K562 (cell line): ENCODE data around the gene SYNJ2. TPM values are rescaled to one million over a fixed set of nuclear protein-coding genes. Genes with fewer than 3 reads are reported as not detected.

Experiments
- ARID1B ChIP-seq: fragments of 450-650 bp; IDR thresholded peaks from 2 replicates; pipeline ENCODE4 v1.6.1; 2016; ENCODE audit warnings: antibody characterized with exemption, mild to moderate bottlenecking, inconsistent platforms
- ATF3 ChIP-seq, 2 experiments: fragments of 450-650 bp in 1 of 2; sonication (generic) in 1 of 2; formaldehyde crosslinking in 1 of 2; IDR thresholded peaks in 1 of 2; conservative IDR thresholded peaks in 1 of 2; 2 replicates each; pipeline versions ENCODE4 v1.6.1 to v1.8.1; 2016 to 2023; ENCODE audit warnings: mild to moderate bottlenecking in 2 of 2, moderate library complexity in 2 of 2, inconsistent platforms in 1 of 2, missing genetic modification reagents in 1 of 2
- CREB5 ChIP-seq: fragments of 250-450 bp; sonication (Bioruptor Pico); IDR thresholded peaks from 2 replicates; pipeline ENCODE4 v1.5.0; 2020; ENCODE audit warnings: mild to moderate bottlenecking
- NRF1 ChIP-seq, 2 experiments: fragments of 450-650 bp; IDR thresholded peaks in 1 of 2; conservative IDR thresholded peaks in 1 of 2; 2 replicates each; pipeline ENCODE4 v1.6.1; 2014; ENCODE audit warnings: mild to moderate bottlenecking in 2 of 2
- RBBP5 ChIP-seq: fragments of 200-600 bp; sonication (generic); IDR thresholded peaks from 2 replicates; pipeline ENCODE4 v1.6.1; 2012; ENCODE audit warnings: borderline replicate concordance, mild to moderate bottlenecking, low read length, control low read depth, inconsistent platforms; ENCODE audit not compliant: insufficient read depth, poor library complexity, severe bottlenecking
- SP1 ChIP-seq: sonication (generic); formaldehyde crosslinking; IDR thresholded peaks from 2 replicates; pipeline ENCODE4 v1.8.1; 2022; ENCODE audit warnings: mild to moderate bottlenecking, missing genetic modification reagents
- ZC3H4 ChIP-seq: sonication (generic); formaldehyde crosslinking; IDR thresholded peaks from 2 replicates; pipeline ENCODE4 v1.9.0; 2021; ENCODE audit warnings: missing genetic modification reagents, borderline replicate concordance
- ZNF551 ChIP-seq: fragments of 250-450 bp; sonication (Bioruptor Pico); IDR thresholded peaks from 2 replicates; pipeline ENCODE4 v1.5.0; 2021; ENCODE audit warnings: mild to moderate bottlenecking, moderate library complexity
- polyA plus RNA-seq, 8 experiments: library from polyadenylated mRNA; depleted of rRNA in 4 of 8; stranded (reverse) in 5 of 8; unstranded in 3 of 8; fragments of >200 nt; fragmentation: Nextera tagmentation in 2 of 8; fragmentation: Illumina TruSeq in 1 of 8; extraction: Ambion mirVana in 2 of 8; extraction: Trizol in 1 of 8; gene quantifications; 2 replicates each; pipeline versions ENCODE4 v1.2.1 to v1.2.3, GENCODE V29; 2011 to 2014; ENCODE audit warnings: inconsistent platforms in 1 of 8, missing spikeins in 1 of 8
- total RNA-seq, 7 experiments: library from RNA; depleted of rRNA in 6 of 7; stranded (reverse); fragments of >200 nt in 6 of 7; fragmentation: Illumina TruSeq in 2 of 7; extraction: Trizol in 2 of 7; gene quantifications; 2 replicates each; pipeline versions ENCODE4 v1.2.1 to v1.2.3, GENCODE V29; 2011 to 2021; ENCODE audit warnings: low replicate concordance in 1 of 7
- TF ChIP-seq, protein P1 (sequence below): fragments of 450-650 bp; IDR thresholded peaks from 2 replicates; pipeline ENCODE4 v1.6.1; 2016; ENCODE audit warnings: low read depth
- TF ChIP-seq, protein P2 (sequence below), 2 experiments: fragments of 450-650 bp in 1 of 2; IDR thresholded peaks; 2 replicates each; pipeline ENCODE4 v1.6.1; 2011 to 2017; ENCODE audit warnings: low read depth in 2 of 2, antibody characterized with exemption in 1 of 2, borderline replicate concordance in 1 of 2, low read length in 1 of 2, mild to moderate bottlenecking in 1 of 2, mixed read lengths in 1 of 2; ENCODE audit not compliant: control insufficient read depth in 1 of 2
- TF ChIP-seq, protein P3 (sequence below), 2 experiments: fragments of 250-450 bp in 1 of 2; fragments of 450-650 bp in 1 of 2; sonication (Bioruptor Pico) in 1 of 2; IDR thresholded peaks; 2 replicates each; pipeline versions ENCODE4 v1.6.1 to v1.8.0; 2016 to 2021; ENCODE audit warnings: mild to moderate bottlenecking in 2 of 2, moderate library complexity in 2 of 2, missing compliant biosample characterization in 1 of 2, missing genetic modification characterization in 1 of 2

Gene SYNJ2
- total and polyA plus RNA-seq, 9 of the 15 experiments (the other 6 are each of a cell fraction or from before 2014, with no cell fraction given): 3.0 to 27.7 (median 17.8) TPM

DNA sequence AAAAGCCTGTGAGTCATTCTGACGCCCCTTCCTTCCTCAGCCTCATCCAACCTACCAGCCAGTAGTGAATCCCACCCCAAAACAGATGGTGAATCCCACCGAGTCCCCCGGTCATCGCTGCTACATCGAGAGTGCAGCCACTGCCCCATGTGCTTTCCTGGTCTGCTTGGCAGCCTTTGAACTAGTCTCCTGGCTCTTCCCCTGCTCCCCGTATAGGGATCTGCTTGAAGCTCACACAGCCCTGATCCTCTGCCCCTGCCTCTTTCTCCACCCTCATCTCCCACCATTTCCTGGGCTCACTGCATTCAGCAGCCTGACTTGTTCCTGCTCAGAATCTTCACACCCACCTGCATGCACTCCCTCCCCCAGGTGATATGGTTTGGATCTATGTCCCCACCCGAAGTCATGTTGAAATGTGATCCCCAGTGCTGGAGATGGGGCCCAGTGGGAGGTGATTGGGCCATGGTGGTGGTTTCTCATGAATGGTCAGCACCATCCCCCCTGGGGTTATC lies 14.6 kb downstream of the SYNJ2 start (continued):
- TF ChIP-seq, protein P1, sequence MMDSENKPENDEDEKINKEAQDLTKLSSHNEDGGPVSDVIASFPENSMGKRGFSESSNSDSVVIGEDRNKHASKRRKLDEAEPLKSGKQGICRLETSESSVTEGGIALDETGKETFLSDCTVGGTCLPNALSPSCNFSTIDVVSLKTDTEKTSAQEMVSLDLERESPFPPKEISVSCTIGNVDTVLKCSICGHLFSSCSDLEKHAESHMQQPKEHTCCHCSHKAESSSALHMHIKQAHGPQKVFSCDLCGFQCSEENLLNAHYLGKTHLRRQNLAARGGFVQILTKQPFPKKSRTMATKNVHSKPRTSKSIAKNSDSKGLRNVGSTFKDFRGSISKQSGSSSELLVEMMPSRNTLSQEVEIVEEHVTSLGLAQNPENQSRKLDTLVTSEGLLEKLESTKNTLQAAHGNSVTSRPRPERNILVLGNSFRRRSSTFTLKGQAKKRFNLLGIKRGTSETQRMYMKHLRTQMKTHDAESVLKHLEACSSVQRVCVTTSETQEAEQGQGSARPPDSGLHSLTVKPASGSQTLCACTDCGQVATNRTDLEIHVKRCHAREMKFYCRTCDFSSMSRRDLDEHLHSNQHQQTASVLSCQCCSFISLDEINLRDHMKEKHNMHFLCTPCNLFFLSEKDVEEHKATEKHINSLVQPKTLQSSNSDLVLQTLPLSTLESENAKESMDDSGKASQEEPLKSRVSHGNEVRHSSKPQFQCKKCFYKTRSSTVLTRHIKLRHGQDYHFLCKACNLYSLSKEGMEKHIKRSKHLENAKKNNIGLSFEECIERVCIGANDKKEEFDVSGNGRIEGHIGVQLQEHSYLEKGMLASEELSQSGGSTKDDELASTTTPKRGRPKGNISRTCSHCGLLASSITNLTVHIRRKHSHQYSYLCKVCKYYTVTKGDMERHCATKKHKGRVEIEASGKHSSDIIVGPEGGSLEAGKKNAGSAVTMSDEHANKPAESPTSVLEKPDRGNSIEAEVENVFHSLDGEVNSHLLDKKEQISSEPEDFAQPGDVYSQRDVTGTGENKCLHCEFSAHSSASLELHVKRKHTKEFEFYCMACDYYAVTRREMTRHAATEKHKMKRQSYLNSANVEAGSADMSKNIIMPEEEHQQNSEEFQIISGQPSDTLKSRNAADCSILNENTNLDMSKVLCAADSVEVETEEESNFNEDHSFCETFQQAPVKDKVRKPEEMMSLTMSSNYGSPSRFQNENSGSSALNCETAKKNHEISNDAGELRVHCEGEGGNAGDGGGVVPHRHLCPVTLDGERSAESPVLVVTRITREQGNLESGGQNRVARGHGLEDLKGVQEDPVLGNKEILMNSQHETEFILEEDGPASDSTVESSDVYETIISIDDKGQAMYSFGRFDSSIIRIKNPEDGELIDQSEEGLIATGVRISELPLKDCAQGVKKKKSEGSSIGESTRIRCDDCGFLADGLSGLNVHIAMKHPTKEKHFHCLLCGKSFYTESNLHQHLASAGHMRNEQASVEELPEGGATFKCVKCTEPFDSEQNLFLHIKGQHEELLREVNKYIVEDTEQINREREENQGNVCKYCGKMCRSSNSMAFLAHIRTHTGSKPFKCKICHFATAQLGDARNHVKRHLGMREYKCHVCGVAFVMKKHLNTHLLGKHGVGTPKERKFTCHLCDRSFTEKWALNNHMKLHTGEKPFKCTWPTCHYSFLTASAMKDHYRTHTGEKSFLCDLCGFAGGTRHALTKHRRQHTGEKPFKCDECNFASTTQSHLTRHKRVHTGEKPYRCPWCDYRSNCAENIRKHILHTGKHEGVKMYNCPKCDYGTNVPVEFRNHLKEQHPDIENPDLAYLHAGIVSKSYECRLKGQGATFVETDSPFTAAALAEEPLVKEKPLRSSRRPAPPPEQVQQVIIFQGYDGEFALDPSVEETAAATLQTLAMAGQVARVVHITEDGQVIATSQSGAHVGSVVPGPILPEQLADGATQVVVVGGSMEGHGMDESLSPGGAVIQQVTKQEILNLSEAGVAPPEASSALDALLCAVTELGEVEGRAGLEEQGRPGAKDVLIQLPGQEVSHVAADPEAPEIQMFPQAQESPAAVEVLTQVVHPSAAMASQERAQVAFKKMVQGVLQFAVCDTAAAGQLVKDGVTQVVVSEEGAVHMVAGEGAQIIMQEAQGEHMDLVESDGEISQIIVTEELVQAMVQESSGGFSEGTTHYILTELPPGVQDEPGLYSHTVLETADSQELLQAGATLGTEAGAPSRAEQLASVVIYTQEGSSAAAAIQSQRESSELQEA: no peak
- TF ChIP-seq, protein P2, sequence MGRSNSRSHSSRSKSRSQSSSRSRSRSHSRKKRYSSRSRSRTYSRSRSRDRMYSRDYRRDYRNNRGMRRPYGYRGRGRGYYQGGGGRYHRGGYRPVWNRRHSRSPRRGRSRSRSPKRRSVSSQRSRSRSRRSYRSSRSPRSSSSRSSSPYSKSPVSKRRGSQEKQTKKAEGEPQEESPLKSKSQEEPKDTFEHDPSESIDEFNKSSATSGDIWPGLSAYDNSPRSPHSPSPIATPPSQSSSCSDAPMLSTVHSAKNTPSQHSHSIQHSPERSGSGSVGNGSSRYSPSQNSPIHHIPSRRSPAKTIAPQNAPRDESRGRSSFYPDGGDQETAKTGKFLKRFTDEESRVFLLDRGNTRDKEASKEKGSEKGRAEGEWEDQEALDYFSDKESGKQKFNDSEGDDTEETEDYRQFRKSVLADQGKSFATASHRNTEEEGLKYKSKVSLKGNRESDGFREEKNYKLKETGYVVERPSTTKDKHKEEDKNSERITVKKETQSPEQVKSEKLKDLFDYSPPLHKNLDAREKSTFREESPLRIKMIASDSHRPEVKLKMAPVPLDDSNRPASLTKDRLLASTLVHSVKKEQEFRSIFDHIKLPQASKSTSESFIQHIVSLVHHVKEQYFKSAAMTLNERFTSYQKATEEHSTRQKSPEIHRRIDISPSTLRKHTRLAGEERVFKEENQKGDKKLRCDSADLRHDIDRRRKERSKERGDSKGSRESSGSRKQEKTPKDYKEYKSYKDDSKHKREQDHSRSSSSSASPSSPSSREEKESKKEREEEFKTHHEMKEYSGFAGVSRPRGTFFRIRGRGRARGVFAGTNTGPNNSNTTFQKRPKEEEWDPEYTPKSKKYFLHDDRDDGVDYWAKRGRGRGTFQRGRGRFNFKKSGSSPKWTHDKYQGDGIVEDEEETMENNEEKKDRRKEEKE (IDR thresholded peaks at IDR 0.05; ENCODE audit: borderline replicate concordance in 1 of 2, control insufficient read depth in 1 of 2, low read depth in 2 of 2, low read length in 1 of 2): no peak
- no peak for TF ChIP-seq SP1
- peak; percentile 33 for TF ChIP-seq RBBP5
- TF ChIP-seq, protein P3, sequence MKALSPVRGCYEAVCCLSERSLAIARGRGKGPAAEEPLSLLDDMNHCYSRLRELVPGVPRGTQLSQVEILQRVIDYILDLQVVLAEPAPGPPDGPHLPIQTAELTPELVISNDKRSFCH (CRISPR knock-in tag; IDR thresholded peaks at IDR 0.05): no peak
- TF ChIP-seq, protein P3 (tag; IDR thresholded peaks at IDR 0.05): 0 out of 2 replicates have a peak, but pooled peaks have one; percentile 38
- TF ChIP-seq NRF1 (conservative IDR thresholded peaks at IDR 0.05 in 1 of 2, IDR thresholded peaks at IDR 0.05 in 1 of 2): no peak
- no peak for TF ChIP-seq ZNF551 (CRISPR knock-in tag)
- peak; percentile 29; the same call in 1 of the 2 replicates for TF ChIP-seq ARID1B
- no peak for TF ChIP-seq CREB5
- peak; percentile 33 for TF ChIP-seq ATF3 (IDR thresholded peaks at IDR 0.05)
- TF ChIP-seq ATF3 (CRISPR knock-in tag; conservative IDR thresholded peaks at IDR 0.05): no peak
- TF ChIP-seq ZC3H4 (CRISPR knock-in tag): no peak
